Keratinocyte (primary cell): ENCODE measurements around the gene BOD1L1. TPM values are rescaled to one million over a fixed set of nuclear protein-coding genes. Genes with fewer than 3 reads are reported as not detected.
"Not testable (repeated sequence)": the region's sequence is repeated elsewhere in the genome, so short reads cannot be mapped to it uniquely, and the experiment has no call there.

Experiments
- DNase-seq: peaks from one replicate; pipeline ENCODE4 v3.0.0-alpha.2; 2011; ENCODE audit warnings: low read depth, missing footprints, low spot score
- FAIRE-seq: peaks from 2 replicates; lab custom pipeline; 2011; peaks lifted over from hg19 to GRCh38; lab: Jason Lieb, UNC
- H2AFZ ChIP-seq: 2 replicates; pipeline ENCODE4 v1.6.0; 2012; ENCODE audit warnings: low read length, control low read depth, inconsistent platforms; ENCODE audit not compliant: control insufficient read depth
- H3K27ac ChIP-seq: 2 replicates; pipeline ENCODE4 v1.5.1; 2011; ENCODE audit warnings: low read length; ENCODE audit not compliant: control insufficient read depth, insufficient read depth
- H3K27me3 ChIP-seq: 3 replicates; pipeline ENCODE4 v1.6.0; 2011; ENCODE audit warnings: low read length; ENCODE audit not compliant: control insufficient read depth, insufficient read depth; ENCODE audit errors: extremely low read depth
- H3K36me3 ChIP-seq, 2 experiments: 2 replicates in 1 of 2; 3 replicates in 1 of 2; pipeline ENCODE4 v1.5.1; 2011; ENCODE audit warnings: low read length in 2 of 2, mild to moderate bottlenecking in 1 of 2; ENCODE audit not compliant: control insufficient read depth in 2 of 2, insufficient read depth in 2 of 2; ENCODE audit errors: extremely low read depth in 1 of 2
- H3K4me1 ChIP-seq: 3 replicates; pipeline ENCODE4 v1.5.1; 2011; ENCODE audit warnings: low read length; ENCODE audit not compliant: control insufficient read depth, insufficient read depth; ENCODE audit errors: extremely low read depth
- H3K4me2 ChIP-seq: 3 replicates; pipeline ENCODE4 v1.6.0; 2011; ENCODE audit warnings: low read depth, low read length; ENCODE audit not compliant: control insufficient read depth, insufficient read depth; ENCODE audit errors: extremely low read depth
- H3K4me3 ChIP-seq, 3 experiments: fragments of 200-600 bp in 1 of 3; sonication (generic) in 1 of 3; 2 replicates in 2 of 3; 3 replicates in 1 of 3; pipeline ENCODE4 v1.5.1; 2011 to 2016; ENCODE audit warnings: low read length in 3 of 3, mild to moderate bottlenecking in 3 of 3, control low read depth in 2 of 3, inconsistent platforms in 1 of 3, low read depth in 1 of 3, mixed read lengths in 1 of 3, mixed run types in 1 of 3, moderate library complexity in 1 of 3; ENCODE audit not compliant: control insufficient read depth in 2 of 3, insufficient read depth in 2 of 3; ENCODE audit errors: extremely low read depth in 1 of 3
- H3K79me2 ChIP-seq: 2 replicates; pipeline ENCODE4 v1.6.0; 2012; ENCODE audit warnings: low read length; ENCODE audit not compliant: control insufficient read depth, insufficient read depth
- H3K9ac ChIP-seq: 3 replicates; pipeline ENCODE4 v1.6.0; 2011; ENCODE audit warnings: low read length; ENCODE audit not compliant: control insufficient read depth, insufficient read depth; ENCODE audit errors: extremely low read depth
- H3K9me1 ChIP-seq: 3 replicates; pipeline ENCODE4 v1.6.0; 2011; ENCODE audit warnings: low read length; ENCODE audit not compliant: control insufficient read depth, insufficient read depth; ENCODE audit errors: extremely low read depth
- H3K9me3 ChIP-seq: 2 replicates; pipeline ENCODE4 v1.5.1; 2012; ENCODE audit warnings: low read depth, low read length; ENCODE audit not compliant: control insufficient read depth
- H4K20me1 ChIP-seq: 3 replicates; pipeline ENCODE4 v1.6.0; 2011; ENCODE audit warnings: low read length; ENCODE audit not compliant: control insufficient read depth, insufficient read depth; ENCODE audit errors: extremely low read depth
- CTCF ChIP-seq, 3 experiments: IDR thresholded peaks in 1 of 3; conservative IDR thresholded peaks in 1 of 3; optimal IDR thresholded peaks in 1 of 3; 2 replicates in 2 of 3; 3 replicates in 1 of 3; pipeline versions ENCODE3 to v1.5.1; 2011; ENCODE audit warnings: low read length in 3 of 3, mild to moderate bottlenecking in 3 of 3, moderate library complexity in 2 of 3, control low read depth in 1 of 3, inconsistent platforms in 1 of 3; ENCODE audit not compliant: insufficient read depth in 2 of 3; ENCODE audit errors: extremely low read depth in 1 of 3
- EZH2 ChIP-seq: IDR thresholded peaks from one replicate; pipeline ENCODE4 v1.6.1; 2012; ENCODE audit warnings: inconsistent platforms, mild to moderate bottlenecking, low read length, moderate library complexity
- dilution Hi-C: fragments of 300-500 bp; cut with MboI; formaldehyde crosslinking; loops from one replicate; pipeline ENCODE4 v1.7.0; 2020; ENCODE audit warnings: low sequenced_read_pairs; ENCODE audit not compliant: extremely low pct_ligation_motif_present
- polyA plus RNA-seq, 5 experiments: library from polyadenylated mRNA; depleted of rRNA in 3 of 5; stranded (reverse) in 3 of 5; stranded (forward) in 1 of 5; unstranded in 1 of 5; fragments of >200 nt; gene quantifications; 1 replicate in 1 of 5; 2 replicates in 3 of 5; 3 replicates in 1 of 5; pipeline versions ENCODE4 v1.2.1 to v1.2.3, GENCODE V29; 2011 to 2012; ENCODE audit warnings: missing spikeins in 2 of 5, low read depth in 1 of 5, low replicate concordance in 1 of 5

The BOD1L1 gene
- polyA plus RNA-seq, 1 donor (not counting 4 experiments of a cell fraction or from before 2014, with no cell fraction given) = 20.6 TPM

DNA sequence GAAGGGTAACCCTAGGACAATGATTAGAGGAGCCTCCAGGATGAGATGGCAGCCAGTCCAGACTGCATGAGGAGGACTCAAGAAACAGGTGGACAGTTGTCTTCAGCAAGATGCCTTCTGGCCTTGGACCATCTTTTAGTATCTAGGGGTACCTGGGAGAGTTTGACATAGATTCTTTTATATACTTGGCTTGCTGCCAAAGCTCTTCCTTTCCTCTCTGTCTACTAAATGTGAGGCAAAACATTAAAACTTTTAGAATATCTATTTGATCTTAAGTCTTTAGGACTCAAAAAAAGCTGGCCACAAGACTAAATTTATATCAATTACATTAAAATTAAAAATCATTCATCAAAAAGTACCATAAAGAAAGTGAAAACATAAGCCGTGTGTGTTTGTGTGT is 64.6 kb downstream of the BOD1L1 start:
- Histone ChIP-seq H3K9me3 (no peaks in the 10 kb centered on the region), H3K79me2 (no peaks in the 10 kb centered on the region), H3K4me2 (no peak overlapping the region), H3K9me1 (no peaks in the 10 kb centered on the region), H4K20me1 (no peaks in the 10 kb centered on the region), H3K27me3 (no peaks in the 10 kb centered on the region), H2AFZ (no peak overlapping the region), H3K36me3 (no peaks in the 10 kb centered on the region), H3K4me3 (no peak overlapping the region), H3K27ac (no peak overlapping the region), H3K4me1 (peaks cover 17% of the 10 kb centered on the region), H3K9ac (no peak overlapping the region)
- TF ChIP-seq EZH2 = no peak
- no peak for TF ChIP-seq CTCF (optimal IDR thresholded peaks at IDR 0.05 in 1 of 3, IDR thresholded peaks at IDR 0.05 in 1 of 3, conservative IDR thresholded peaks at IDR 0.05 in 1 of 3; ENCODE audit: extremely low read depth in 1 of 3, insufficient read depth in 2 of 3, low read length in 3 of 3)
- FAIRE-seq (no peak), DNase-seq (no peak)
- dilution Hi-C loops = no loop called here

- FAIRE-seq = no peak
- no peaks in the 10 kb centered on the region for H4K20me1 ChIP-seq
- H3K9ac ChIP-seq = no peak overlapping the region
- TF ChIP-seq EZH2 (no peak), CTCF (optimal IDR thresholded peaks at IDR 0.05 in 1 of 3, IDR thresholded peaks at IDR 0.05 in 1 of 3, conservative IDR thresholded peaks at IDR 0.05 in 1 of 3; ENCODE audit: extremely low read depth in 1 of 3, insufficient read depth in 2 of 3, low read length in 3 of 3) (no peak)
- no peaks in the 10 kb centered on the region for H3K27me3 ChIP-seq
- H3K4me3 ChIP-seq = no peak overlapping the region
- H3K4me1 ChIP-seq = peaks cover 17% of the 10 kb centered on the region
- dilution Hi-C loops = no loop called here
- no peaks in the 10 kb centered on the region for H3K36me3 ChIP-seq
- H2AFZ ChIP-seq = no peak overlapping the region
- no peaks in the 10 kb centered on the region for H3K79me2 ChIP-seq
- no peak overlapping the region for H3K4me2 ChIP-seq
- H3K9me3 ChIP-seq = no peaks in the 10 kb centered on the region
- no peak for DNase-seq
- no peak overlapping the region for H3K27ac ChIP-seq
- H3K9me1 ChIP-seq = no peaks in the 10 kb centered on the region
Observed at GRCh38 chr4:13561673-13562072, 65.9 kb downstream of the BOD1L1 start.

GRCh38 chr4:13560111-13560510 is 67.4 kb downstream of the BOD1L1 start:
- dilution Hi-C loops, H3K4me3 ChIP-seq, H3K79me2 ChIP-seq, H3K36me3 ChIP-seq, H3K9me1 ChIP-seq, FAIRE-seq, H3K4me2 ChIP-seq, H3K9me3 ChIP-seq, H2AFZ ChIP-seq, H3K9ac ChIP-seq, H4K20me1 ChIP-seq, H3K27ac ChIP-seq, H3K27me3 ChIP-seq, DNase-seq: not testable (repeated sequence)
- peaks cover 17% of the 10 kb centered on the region for H3K4me1 ChIP-seq
